GM12892 (cell line): ENCODE data around the gene MMS19.

Experiments
- POLR2A ChIP-seq: IDR thresholded peaks from 2 replicates; pipeline ENCODE4 v1.6.1; 2011; ENCODE audit warnings: low read depth, low read length, control low read depth
- POLR2AphosphoS5 ChIP-seq: IDR thresholded peaks from 2 replicates; pipeline ENCODE4 v1.6.1; 2011; ENCODE audit warnings: low read depth, low read length, control low read depth
- TAF1 ChIP-seq: IDR thresholded peaks from 2 replicates; pipeline ENCODE4 v1.6.1; 2011; ENCODE audit warnings: low read depth, mild to moderate bottlenecking, control low read depth, low read length, borderline replicate concordance

- TF ChIP-seq POLR2AphosphoS5 = no peak
- no peak for TF ChIP-seq TAF1
- TF ChIP-seq POLR2A = no peak
Measured at GRCh38 chr10:97525086-97525485, 26.9 kb upstream of the MMS19 start.
